HepG2 (cell line): ENCODE measurements around the gene MEGF11. TPM values are rescaled to one million over a fixed set of nuclear protein-coding genes. Genes with fewer than 3 reads are reported as not detected.

ENCODE experiments used
- ATAC-seq: fragments of 200-7000 bp; cut with Tn5 transposase; 3 replicates; pipeline ENCODE4 v1.9.1; 2020; ENCODE audit warnings: mild to moderate bottlenecking, moderate library complexity
- BruUV-seq: library from RNA; stranded (reverse); fragments of 400-500 nt; replicated peaks from 2 replicates; lab custom pipeline; 2021; lab: Mats Ljungman, UMichigan
- CTCF ChIA-PET: fragments of 300-600 bp; formaldehyde crosslinking; extraction: SDS; loops from one replicate; lab custom pipeline; 2021; ENCODE audit warnings: low total read pairs, inconsistent platforms, low intra/inter-chr PET ratio; lab: Yijun Ruan, JAX
- POLR2A ChIA-PET: fragments of 350-600 bp; sonication (Branson Sonifier 250); formaldehyde crosslinking; loops from one replicate; lab custom pipeline; 2020; ENCODE audit warnings: antibody characterized with exemption, inconsistent platforms; lab: Yijun Ruan, JAX
- DNase-seq: peaks from one replicate; pipeline ENCODE4 v3.0.0-alpha.2; 2015; ENCODE audit warnings: low spot score
- FAIRE-seq: peaks from 3 replicates; lab custom pipeline; 2011; peaks lifted over from hg19 to GRCh38; lab: Jason Lieb, UNC
- H2AFZ ChIP-seq: one replicate; pipeline ENCODE4 v1.6.1; 2011; ENCODE audit warnings: low read length, inconsistent platforms
- H3K27ac ChIP-seq: fragments of 300-600 bp; 3 replicates; pipeline ENCODE4 v1.8.0; 2011; ENCODE audit warnings: mixed run types, mild to moderate bottlenecking, mixed read lengths, low read length, inconsistent platforms; ENCODE audit not compliant: insufficient read depth; ENCODE audit errors: extremely low read length
- H3K27me3 ChIP-seq, 2 experiments: fragments of 200-600 bp in 1 of 2; 2 replicates in 1 of 2; 3 replicates in 1 of 2; pipeline versions ENCODE4 v1.6.0 to v1.8.0; 2011; ENCODE audit warnings: low read length in 2 of 2, mild to moderate bottlenecking in 2 of 2, moderate library complexity in 2 of 2, inconsistent platforms in 1 of 2; ENCODE audit not compliant: insufficient read depth in 2 of 2, control insufficient read depth in 1 of 2
- H3K36me3 ChIP-seq, 2 experiments: fragments of 200-600 bp in 1 of 2; replicated peaks in 1 of 2; 2 replicates in 1 of 2; 3 replicates in 1 of 2; pipeline versions ENCODE4 v1.5.1 to v1.8.0; 2011; ENCODE audit warnings: low read length in 2 of 2, inconsistent platforms in 1 of 2; ENCODE audit not compliant: insufficient read depth in 2 of 2, control insufficient read depth in 1 of 2
- H3K4me1 ChIP-seq: 2 replicates; pipeline ENCODE4 v1.5.1; 2012; ENCODE audit warnings: low read length, inconsistent platforms; ENCODE audit not compliant: insufficient read depth
- H3K4me2 ChIP-seq: 2 replicates; pipeline ENCODE4 v1.6.0; 2011; ENCODE audit warnings: low read depth, low read length, inconsistent platforms
- H3K4me3 ChIP-seq, 3 experiments: fragments of 200-600 bp in 1 of 3; sonication (generic), shearing (Covaris generic) in 1 of 3; replicated peaks in 1 of 3; 2 replicates each; pipeline ENCODE4 v1.5.1; 2011 to 2016; ENCODE audit warnings: low read length in 3 of 3, inconsistent platforms in 2 of 3, low read depth in 2 of 3, mild to moderate bottlenecking in 2 of 3, control low read depth in 1 of 3, mixed read lengths in 1 of 3; ENCODE audit not compliant: insufficient read depth in 1 of 3
- H3K79me2 ChIP-seq: one replicate; pipeline ENCODE4 v1.6.1; 2011; ENCODE audit warnings: low read length, inconsistent platforms; ENCODE audit not compliant: insufficient read depth
- H3K9ac ChIP-seq: 2 replicates; pipeline ENCODE4 v1.6.0; 2011; ENCODE audit warnings: mild to moderate bottlenecking, low read depth, low read length, inconsistent platforms; ENCODE audit not compliant: insufficient read depth
- H3K9me3 ChIP-seq: 2 replicates; pipeline ENCODE4 v1.5.1; 2012; ENCODE audit warnings: mild to moderate bottlenecking, low read length
- H4K20me1 ChIP-seq: 2 replicates; pipeline ENCODE4 v1.6.0; 2011; ENCODE audit warnings: inconsistent platforms, mild to moderate bottlenecking, low read length, moderate library complexity; ENCODE audit not compliant: insufficient read depth
- AHR ChIP-seq: IDR thresholded peaks from 2 replicates; pipeline ENCODE4 v1.6.1; 2018; ENCODE audit warnings: missing genetic modification reagents, missing compliant biosample characterization
- BATF2 ChIP-seq: sonication (generic); formaldehyde crosslinking; IDR thresholded peaks from 2 replicates; pipeline ENCODE4 v1.8.0; 2022; ENCODE audit warnings: mild to moderate bottlenecking, missing genetic modification reagents, moderate library complexity
- BCL6 ChIP-seq: IDR thresholded peaks from 2 replicates; pipeline ENCODE4 v1.6.1; 2016; ENCODE audit warnings: missing genetic modification reagents, missing compliant biosample characterization
- EP300 ChIP-seq, 3 experiments: sonication (generic) in 1 of 3; formaldehyde crosslinking in 1 of 3; IDR thresholded peaks; 2 replicates each; pipeline versions ENCODE4 v1.5.1 to v1.6.1; 2011 to 2020; ENCODE audit warnings: low read depth in 2 of 3, low read length in 2 of 3, borderline replicate concordance in 1 of 3, improper control_type of control experiment in 1 of 3, mild to moderate bottlenecking in 1 of 3, missing genetic modification reagents in 1 of 3, moderate library complexity in 1 of 3
- FOXA3 ChIP-seq: IDR thresholded peaks from 2 replicates; pipeline ENCODE4 v1.6.1; 2016; ENCODE audit warnings: missing genetic modification reagents, missing compliant biosample characterization
- FOXP4 ChIP-seq: sonication (generic); formaldehyde crosslinking; IDR thresholded peaks from 2 replicates; pipeline ENCODE4 v1.4.0; 2020; ENCODE audit warnings: missing genetic modification reagents
- GATA4 ChIP-seq: sonication (generic); IDR thresholded peaks from 2 replicates; pipeline ENCODE4 v1.6.1; 2016; ENCODE audit warnings: antibody characterized with exemption, low read depth, borderline replicate concordance
- HDAC1 ChIP-seq: sonication (generic); formaldehyde crosslinking; IDR thresholded peaks from 2 replicates; pipeline ENCODE4 v1.5.1; 2020; ENCODE audit warnings: mild to moderate bottlenecking, missing genetic modification reagents
- HNRNPUL1 ChIP-seq: fragments of 200-400 bp; formaldehyde crosslinking; IDR thresholded peaks from 2 replicates; pipeline ENCODE4 v1.6.1; 2017; ENCODE audit warnings: low read depth, mild to moderate bottlenecking, low read length, moderate library complexity
- IKZF1 ChIP-seq: fragments of 450-650 bp; IDR thresholded peaks from 2 replicates; pipeline ENCODE4 v1.7.1; 2016
- ISL2 ChIP-seq: sonication (generic); formaldehyde crosslinking; IDR thresholded peaks from 2 replicates; pipeline ENCODE4 v1.5.0; 2020; ENCODE audit warnings: missing genetic modification reagents
- NFYB ChIP-seq: sonication (generic); formaldehyde crosslinking; IDR thresholded peaks from 2 replicates; pipeline ENCODE4 v1.4.0; 2020; ENCODE audit warnings: missing genetic modification reagents
- POLR2AphosphoS5 ChIP-seq: IDR thresholded peaks from 2 replicates; pipeline ENCODE4 v1.6.1; 2012; ENCODE audit warnings: low read depth, low read length
- TEAD3 ChIP-seq: optimal IDR thresholded peaks from 2 replicates; pipeline ENCODE3; 2016; ENCODE audit warnings: borderline replicate concordance
- TMF1 ChIP-seq: sonication (generic); formaldehyde crosslinking; IDR thresholded peaks from 2 replicates; pipeline ENCODE4 v1.8.1; 2022; ENCODE audit warnings: low read depth, missing genetic modification reagents
- ZBTB3 ChIP-seq: sonication (generic); formaldehyde crosslinking; IDR thresholded peaks from 2 replicates; pipeline ENCODE4 v1.4.0; 2020; ENCODE audit warnings: low read depth, mild to moderate bottlenecking, moderate library complexity, missing genetic modification reagents, borderline replicate concordance
- ZNF672 ChIP-seq: sonication (generic); formaldehyde crosslinking; IDR thresholded peaks from 2 replicates; pipeline ENCODE4 v1.8.1; 2022; ENCODE audit warnings: missing genetic modification reagents
- ZSCAN31 ChIP-seq: sonication (generic); formaldehyde crosslinking; IDR thresholded peaks from 2 replicates; pipeline ENCODE4 v1.5.0; 2020; ENCODE audit warnings: low read depth, mild to moderate bottlenecking, missing genetic modification reagents
- WGBS: methylation state at CpG from one replicate; pipeline ENCODE4 v1.1.6; 2017; ENCODE audit warnings: low lambda C conversion rate; 5-methylcytosine and 5-hydroxymethylcytosine counted together
- in situ Hi-C: cut with HindIII; loops from 2 replicates; pipeline ENCODE4 v1.10.0; 2017; ENCODE audit warnings: low pct_unique_long_range_greater_than_20kb; ENCODE audit not compliant: extremely low pct_ligation_motif_present
- intact Hi-C: fragments of 100-400 bp; cut with micrococcal nuclease; formaldehyde crosslinking; loops from one replicate; pipeline ENCODE4 v1.10.0; 2022; ENCODE audit not compliant: unreplicated experiment
- polyA plus RNA-seq, 8 experiments: library from polyadenylated mRNA; depleted of rRNA in 3 of 8; stranded (reverse) in 7 of 8; unstranded in 1 of 8; fragments of >200 nt; fragmentation: Illumina TruSeq in 4 of 8; extraction: Trizol in 4 of 8; gene quantifications; 2 replicates each; pipeline versions ENCODE4 v1.2.1 to v1.2.3, GENCODE V29; 2011 to 2016; ENCODE audit warnings: low read depth in 4 of 8, missing spikeins in 1 of 8, mixed read lengths in 1 of 8; ENCODE audit not compliant: insufficient read depth in 1 of 8
- total RNA-seq, 5 experiments: library from RNA; depleted of rRNA; stranded (reverse); fragments of >200 nt; fragmentation: Illumina TruSeq; extraction: Trizol; gene quantifications; 2 replicates each; pipeline ENCODE4 v1.2.3, GENCODE V29; 2016; ENCODE audit warnings: low read depth in 1 of 5

The MEGF11 gene
- total and polyA plus RNA-seq, 2 of the 13 experiments (the other 11 are each of a cell fraction or from before 2014, with no cell fraction given): not detected

GRCh38 chr15:66123799-66124198, 129.8 kb downstream of the MEGF11 start:
- no peak for ATAC-seq
- in situ Hi-C loops (no loop called here), intact Hi-C loops (no loop called here)
- DNase-seq: no peak
- Histone ChIP-seq H3K27me3 (peaks cover 3 to 49% of the 10 kb centered on the region in 2 experiments; a peak in 3 of 5 replicates), H2AFZ (no peak overlapping the region), H3K4me1 (peaks cover under 1% of the 10 kb centered on the region; the same call in 1 of the 2 replicates), H3K9ac (no peak overlapping the region), H3K79me2 (no peaks in the 10 kb centered on the region), H4K20me1 (no peaks in the 10 kb centered on the region), H3K4me2 (no peak overlapping the region), H3K4me3 (no peak overlapping the region), H3K36me3 (no peaks in the 10 kb centered on the region), H3K9me3 (no peaks in the 10 kb centered on the region), H3K27ac (no peak overlapping the region)
- no peak for FAIRE-seq
- no peak for TF ChIP-seq TMF1 (CRISPR knock-in tag)
- no peak for TF ChIP-seq IKZF1
- TF ChIP-seq ISL2 (CRISPR knock-in tag): no peak
- TF ChIP-seq EP300 (IDR thresholded peaks at IDR 0.05; ENCODE audit: low read depth in 2 of 2, low read length in 2 of 2): no peak
- no peak for TF ChIP-seq EP300 (CRISPR knock-in tag; IDR thresholded peaks at IDR 0.05; ENCODE audit: borderline replicate concordance)
- no peak for TF ChIP-seq ZSCAN31 (CRISPR knock-in tag)
- TF ChIP-seq FOXA3: no peak
- no peak for TF ChIP-seq ZNF672 (CRISPR knock-in tag)
- CTCF ChIA-PET: no interaction called here
- POLR2A ChIA-PET: no interaction called here
- WGBS: 39% methylated on average over 7 of the region's 8 CpGs
- BruUV-seq: no TSS peak

- intact Hi-C loops: no loop called here
- TF ChIP-seq AHR (CRISPR knock-in tag): no peak
- TF ChIP-seq ZBTB3 (CRISPR knock-in tag): no peak
- no peak for TF ChIP-seq TEAD3 (CRISPR knock-in tag)
- no peak for TF ChIP-seq HDAC1 (CRISPR knock-in tag)
- no peak for TF ChIP-seq BCL6 (CRISPR knock-in tag)
- TF ChIP-seq POLR2AphosphoS5: no peak
- no peak for TF ChIP-seq FOXP4 (CRISPR knock-in tag)
- no peak for TF ChIP-seq NFYB (CRISPR knock-in tag)
- TF ChIP-seq GATA4: no peak
- TF ChIP-seq HNRNPUL1: no peak
- no peak for TF ChIP-seq BATF2
Observed at GRCh38 chr15:66120422-66120821, 133.1 kb downstream of the MEGF11 start.

More at GRCh38 chr15:66120422-66120821, 133.1 kb downstream of the MEGF11 start:
- no peaks in the 10 kb centered on the region for H3K9me3 ChIP-seq
- H3K4me1 ChIP-seq: no peaks in the 10 kb centered on the region
- peaks cover 3 to 35% of the 10 kb centered on the region in 2 experiments; a peak in 4 of 5 replicates for H3K27me3 ChIP-seq
- no peaks in the 10 kb centered on the region for H3K36me3 ChIP-seq
- in situ Hi-C loops: no loop called here
- WGBS: 3% methylated on average over 5 of the region's 5 CpGs
- no peak overlapping the region for H3K27ac ChIP-seq
- DNase-seq (no peak), ATAC-seq (no peak), FAIRE-seq (no peak)
- ChIA-PET POLR2A (no interaction called here), CTCF (no interaction called here)
- H3K79me2 ChIP-seq: no peaks in the 10 kb centered on the region
- H4K20me1 ChIP-seq: no peaks in the 10 kb centered on the region
- H3K4me3 ChIP-seq: no peak overlapping the region
- H2AFZ ChIP-seq: no peak overlapping the region
- no peak overlapping the region for H3K4me2 ChIP-seq
- no TSS peak for BruUV-seq
- no peak overlapping the region for H3K9ac ChIP-seq
